K562 (cell line): ENCODE data around the gene HMGN1. TPM values are rescaled to one million over a fixed set of nuclear protein-coding genes. Genes with fewer than 3 reads are reported as not detected.
A peak's percentile ranks its signal among the peaks of the same experiment; 100 is the strongest.

Experiments used
- ARID3A ChIP-seq: IDR thresholded peaks from 2 replicates; pipeline ENCODE4 v1.6.1; 2012; ENCODE audit warnings: low read depth, low read length, improper control_type of control experiment, borderline replicate concordance
- ATF7 ChIP-seq: fragments of 450-650 bp; IDR thresholded peaks from 2 replicates; pipeline ENCODE4 v1.7.1; 2014; ENCODE audit warnings: mild to moderate bottlenecking, moderate library complexity
- EHMT2 ChIP-seq: fragments of 450-650 bp; IDR thresholded peaks from 2 replicates; pipeline ENCODE4 v1.6.1; 2018; ENCODE audit warnings: antibody characterized with exemption
- ELF4 ChIP-seq: fragments of 450-650 bp; formaldehyde crosslinking; IDR thresholded peaks from 2 replicates; pipeline ENCODE4 v1.4.0; 2022; ENCODE audit warnings: missing genetic modification characterization
- KLF16 ChIP-seq: IDR thresholded peaks from 2 replicates; pipeline ENCODE4 v1.6.1; 2016; ENCODE audit warnings: antibody characterized with exemption
- LARP7 ChIP-seq: fragments of 450-650 bp; IDR thresholded peaks from 2 replicates; pipeline ENCODE4 v1.6.1; 2016
- POLR2AphosphoS2 ChIP-seq: IDR thresholded peaks from 2 replicates; pipeline ENCODE4 v1.6.1; 2012; ENCODE audit warnings: low read length, improper control_type of control experiment
- POLR2AphosphoS5 ChIP-seq: IDR thresholded peaks from 2 replicates; pipeline ENCODE4 v1.6.1; 2011; ENCODE audit warnings: mild to moderate bottlenecking, low read depth, low read length, moderate library complexity; ENCODE audit not compliant: control insufficient read depth, insufficient read depth
- ZNF143 ChIP-seq: sonication (generic); formaldehyde crosslinking; IDR thresholded peaks from 2 replicates; pipeline ENCODE4 v1.9.0; 2022; ENCODE audit warnings: mild to moderate bottlenecking, missing genetic modification reagents
- ZNF212 ChIP-seq: fragments of 450-650 bp; formaldehyde crosslinking; IDR thresholded peaks from 2 replicates; pipeline ENCODE4 v1.4.0; 2020; ENCODE audit warnings: mild to moderate bottlenecking
- ZNF408 ChIP-seq: fragments of 250-450 bp; sonication (Bioruptor Pico); IDR thresholded peaks from 2 replicates; pipeline ENCODE4 v1.4.0; 2020; ENCODE audit warnings: low read depth, mild to moderate bottlenecking, moderate library complexity
- ZNF41 ChIP-seq: fragments of 250-450 bp; sonication (Bioruptor Pico); conservative IDR thresholded peaks from 2 replicates; pipeline ENCODE4 v1.4.0; 2020; ENCODE audit warnings: mild to moderate bottlenecking
- ZNF436 ChIP-seq: fragments of 250-450, 450-650 bp; sonication (Bioruptor Pico); formaldehyde crosslinking; IDR thresholded peaks from 2 replicates; pipeline ENCODE4 v1.7.0; 2020; ENCODE audit warnings: mild to moderate bottlenecking
- polyA plus RNA-seq, 8 experiments: library from polyadenylated mRNA; depleted of rRNA in 4 of 8; stranded (reverse) in 5 of 8; unstranded in 3 of 8; fragments of >200 nt; fragmentation: Nextera tagmentation in 2 of 8; fragmentation: Illumina TruSeq in 1 of 8; extraction: Ambion mirVana in 2 of 8; extraction: Trizol in 1 of 8; gene quantifications; 2 replicates each; pipeline versions ENCODE4 v1.2.1 to v1.2.3, GENCODE V29; 2011 to 2014; ENCODE audit warnings: inconsistent platforms in 1 of 8, missing spikeins in 1 of 8
- total RNA-seq, 7 experiments: library from RNA; depleted of rRNA in 6 of 7; stranded (reverse); fragments of >200 nt in 6 of 7; fragmentation: Illumina TruSeq in 2 of 7; extraction: Trizol in 2 of 7; gene quantifications; 2 replicates each; pipeline versions ENCODE4 v1.2.1 to v1.2.3, GENCODE V29; 2011 to 2021; ENCODE audit warnings: low replicate concordance in 1 of 7
- TF ChIP-seq, protein P1 (sequence below): fragments of 450-650 bp; IDR thresholded peaks from 2 replicates; pipeline ENCODE4 v1.6.1; 2016; ENCODE audit warnings: missing biosample characterization, missing genetic modification characterization

HMGN1 gene
- total and polyA plus RNA-seq, 9 of the 15 experiments (the other 6 are each of a cell fraction or from before 2014, with no cell fraction given) = 124 to 626 (median 498) TPM

GRCh38 chr21:39341249-39341923 is 7.5 kb downstream of the HMGN1 start (continued):
- no peak for TF ChIP-seq LARP7
- no peak for TF ChIP-seq ZNF143
- TF ChIP-seq POLR2AphosphoS5 = peak; percentile 29; the same call in 1 of the 2 replicates
- 0 out of 2 replicates have a peak, but pooled peaks have one; percentile 89 for TF ChIP-seq POLR2AphosphoS2
- TF ChIP-seq ZNF212 (CRISPR knock-in tag) = 0 out of 2 replicates have a peak, but pooled peaks have one; percentile 15
- TF ChIP-seq, protein P1, sequence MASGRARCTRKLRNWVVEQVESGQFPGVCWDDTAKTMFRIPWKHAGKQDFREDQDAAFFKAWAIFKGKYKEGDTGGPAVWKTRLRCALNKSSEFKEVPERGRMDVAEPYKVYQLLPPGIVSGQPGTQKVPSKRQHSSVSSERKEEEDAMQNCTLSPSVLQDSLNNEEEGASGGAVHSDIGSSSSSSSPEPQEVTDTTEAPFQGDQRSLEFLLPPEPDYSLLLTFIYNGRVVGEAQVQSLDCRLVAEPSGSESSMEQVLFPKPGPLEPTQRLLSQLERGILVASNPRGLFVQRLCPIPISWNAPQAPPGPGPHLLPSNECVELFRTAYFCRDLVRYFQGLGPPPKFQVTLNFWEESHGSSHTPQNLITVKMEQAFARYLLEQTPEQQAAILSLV (tag) = no peak
- TF ChIP-seq ARID3A = no peak
- TF ChIP-seq ZNF41 (CRISPR knock-in tag) = peak; percentile 13; the same call in 1 of the 2 replicates
- peak; percentile 18; the same call in 1 of the 2 replicates for TF ChIP-seq ZNF436 (CRISPR knock-in tag)
- 0 out of 2 replicates have a peak, but pooled peaks have one; percentile 35 for TF ChIP-seq ELF4 (CRISPR knock-in tag)
- TF ChIP-seq EHMT2 = no peak
- TF ChIP-seq ATF7 = no peak
- no peak for TF ChIP-seq KLF16
- TF ChIP-seq ZNF408 = 0 out of 2 replicates have a peak, but pooled peaks have one; percentile 18
- TF ChIP-seq, all 486 proteins: peak for 31
